Glomerular endothelial cell (primary cell): Measurements from ENCODE around the gene MEX3D. TPM values are rescaled to one million over a fixed set of nuclear protein-coding genes. Genes with fewer than 3 reads are reported as not detected.

Source experiments
- DNase-seq: peaks from one replicate; pipeline ENCODE4 v3.0.0-alpha.2; 2011; ENCODE audit warnings: low read depth, low spot score; ENCODE audit errors: extremely low read depth
- total RNA-seq: library from RNA; depleted of rRNA; stranded (reverse); fragments of >200 nt; gene quantifications from 2 replicates; pipeline ENCODE4 v1.2.3, GENCODE V29; 2015

MEX3D gene
- total RNA-seq, 1 donor from 2014 or later: 130 TPM

- DNase-seq: no peak
These were observed 61.9 kb downstream of the MEX3D start for GRCh38 chr19:1505991-1506881.

- no peak for DNase-seq
These were observed 63.1 kb downstream of the MEX3D start for GRCh38 chr19:1505012-1505411.

Other genes with a start within 250 kb of the MEX3D start
- gene NDUFS7, start 184.4 kb downstream of the MEX3D start, total RNA-seq: 159 and 165 TPM in 2 replicates
- 32.1 and 63.5 TPM in 2 replicates for gene GAMT, start 166.8 kb downstream of the MEX3D start, total RNA-seq
- 61.5 and 74.9 TPM in 2 replicates for gene DAZAP1, start 160.7 kb downstream of the MEX3D start, total RNA-seq
- gene RPS15, start 129.9 kb downstream of the MEX3D start, total RNA-seq: 2,523 and 3,135 TPM in 2 replicates
- 0.05 and 0.47 TPM in 2 replicates for gene APC2, start 118.2 kb downstream of the MEX3D start, total RNA-seq
- 36.0 and 41.9 TPM in 2 replicates for gene C19orf25, start 89.1 kb downstream of the MEX3D start, total RNA-seq
- gene PCSK4, start 78.0 kb downstream of the MEX3D start, total RNA-seq: 3.7 and 5.0 TPM in 2 replicates
- gene REEP6, start 77.1 kb downstream of the MEX3D start, total RNA-seq: 4.3 and 4.4 TPM in 2 replicates
- gene ADAMTSL5, start 55.3 kb downstream of the MEX3D start, total RNA-seq: 0.73 and 0.82 TPM in 2 replicates
- gene PLK5, start 44.2 kb downstream of the MEX3D start, total RNA-seq: not detected in 2 replicates
- 110 and 129 TPM in 2 replicates for gene MBD3, start 24.5 kb upstream of the MEX3D start, total RNA-seq
- gene UQCR11, start 37.1 kb upstream of the MEX3D start, total RNA-seq: 63.1 and 97.0 TPM in 2 replicates
- 206 and 251 TPM in 2 replicates for gene TCF3, start 84.3 kb upstream of the MEX3D start, total RNA-seq
- not detected in 2 replicates for gene ONECUT3, start 185.2 kb upstream of the MEX3D start, total RNA-seq
- gene ATP8B3, start 244.0 kb upstream of the MEX3D start, total RNA-seq: 1.5 and 5.1 TPM in 2 replicates